Endothelial cell (in vitro differentiated cells): Measurements from ENCODE around the gene NIFK. TPM values are rescaled to one million over a fixed set of nuclear protein-coding genes. Genes with fewer than 3 reads are reported as not detected.

ENCODE experiments used
- DNase-seq: peaks from one replicate; pipeline ENCODE4 v3.0.0; 2021; ENCODE audit warnings: low spot score
- H3K27ac Mint-ChIP-seq: one replicate; pipeline ENCODE4 v1.8.0; 2021; ENCODE audit warnings: mixed read lengths, inconsistent platforms; ENCODE audit not compliant: unreplicated experiment
- H3K27me3 Mint-ChIP-seq: one replicate; pipeline ENCODE4 v1.8.0; 2021; ENCODE audit warnings: mild to moderate bottlenecking, moderate library complexity, mixed read lengths, inconsistent platforms; ENCODE audit not compliant: unreplicated experiment
- H3K36me3 Mint-ChIP-seq: one replicate; pipeline ENCODE4 v1.8.0; 2021; ENCODE audit warnings: mild to moderate bottlenecking, low read depth, mixed read lengths, inconsistent platforms; ENCODE audit not compliant: unreplicated experiment
- H3K4me1 Mint-ChIP-seq: one replicate; pipeline ENCODE4 v1.8.0; 2021; ENCODE audit warnings: mild to moderate bottlenecking, mixed read lengths, inconsistent platforms; ENCODE audit not compliant: unreplicated experiment
- H3K4me3 Mint-ChIP-seq: one replicate; pipeline ENCODE4 v1.8.0; 2021; ENCODE audit warnings: mild to moderate bottlenecking, mixed read lengths, inconsistent platforms; ENCODE audit not compliant: unreplicated experiment
- H3K9me3 Mint-ChIP-seq: one replicate; pipeline ENCODE4 v1.8.0; 2021; ENCODE audit warnings: mixed read lengths, inconsistent platforms; ENCODE audit not compliant: unreplicated experiment
- total RNA-seq: library from RNA; stranded (reverse); fragmentation: NEBNext Ultra II Directional; extraction: Animal tissue kit (Norgen Biotek cat#: 25700); gene quantifications from one replicate; pipeline ENCODE4 v1.2.1, GENCODE V29; 2021; ENCODE audit not compliant: unreplicated experiment
- TF ChIP-seq, protein P1 (sequence below): fragments of 200-600 bp; sonication (generic); IDR thresholded peaks from one replicate; pipeline ENCODE4 v1.5.0; 2021; ENCODE audit warnings: antibody characterized with exemption; ENCODE audit not compliant: unreplicated experiment

NIFK gene
- total RNA-seq, 1 donor from 2014 or later: 153 TPM

DNA sequence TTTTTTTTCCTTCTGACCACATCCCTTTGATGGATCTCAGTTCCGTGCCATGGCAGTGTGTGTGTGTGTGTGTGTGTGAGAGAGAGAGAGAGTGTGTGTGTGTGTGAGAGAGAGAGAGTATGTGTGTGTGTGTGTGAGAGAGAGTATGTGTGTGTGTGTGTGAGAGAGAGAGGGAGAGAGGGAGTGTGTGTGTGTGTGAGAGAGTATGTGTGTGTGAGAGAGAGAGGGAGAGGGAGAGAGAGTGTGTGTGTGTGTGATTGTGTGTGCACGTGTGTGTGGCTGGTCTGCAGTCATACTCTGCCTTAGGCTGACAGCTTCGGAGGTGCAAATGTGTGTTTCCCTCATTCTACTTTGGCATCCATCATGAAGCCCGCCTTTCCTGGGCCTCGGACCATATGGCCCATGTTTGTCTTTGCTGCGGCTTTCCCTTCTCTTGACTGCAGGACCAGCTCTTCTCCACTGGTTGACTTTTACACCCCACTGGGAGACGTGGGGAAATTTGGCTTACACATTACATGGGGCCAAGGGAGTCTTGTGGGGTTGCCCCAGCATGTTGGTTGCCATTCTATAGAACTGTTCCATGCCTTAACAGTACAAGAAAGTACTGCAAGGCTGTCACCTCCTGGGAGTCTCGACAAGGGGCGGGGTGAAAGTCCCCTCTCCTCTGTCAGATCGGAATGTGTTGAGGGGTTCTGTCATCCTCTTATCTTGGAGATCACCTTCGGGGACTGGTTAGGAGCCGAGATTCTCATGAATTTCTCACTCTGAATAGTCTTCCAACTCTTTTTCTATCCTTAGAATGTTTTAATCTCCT, 40.4 kb upstream of the NIFK start:
- TF ChIP-seq, protein P1, sequence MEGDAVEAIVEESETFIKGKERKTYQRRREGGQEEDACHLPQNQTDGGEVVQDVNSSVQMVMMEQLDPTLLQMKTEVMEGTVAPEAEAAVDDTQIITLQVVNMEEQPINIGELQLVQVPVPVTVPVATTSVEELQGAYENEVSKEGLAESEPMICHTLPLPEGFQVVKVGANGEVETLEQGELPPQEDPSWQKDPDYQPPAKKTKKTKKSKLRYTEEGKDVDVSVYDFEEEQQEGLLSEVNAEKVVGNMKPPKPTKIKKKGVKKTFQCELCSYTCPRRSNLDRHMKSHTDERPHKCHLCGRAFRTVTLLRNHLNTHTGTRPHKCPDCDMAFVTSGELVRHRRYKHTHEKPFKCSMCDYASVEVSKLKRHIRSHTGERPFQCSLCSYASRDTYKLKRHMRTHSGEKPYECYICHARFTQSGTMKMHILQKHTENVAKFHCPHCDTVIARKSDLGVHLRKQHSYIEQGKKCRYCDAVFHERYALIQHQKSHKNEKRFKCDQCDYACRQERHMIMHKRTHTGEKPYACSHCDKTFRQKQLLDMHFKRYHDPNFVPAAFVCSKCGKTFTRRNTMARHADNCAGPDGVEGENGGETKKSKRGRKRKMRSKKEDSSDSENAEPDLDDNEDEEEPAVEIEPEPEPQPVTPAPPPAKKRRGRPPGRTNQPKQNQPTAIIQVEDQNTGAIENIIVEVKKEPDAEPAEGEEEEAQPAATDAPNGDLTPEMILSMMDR: no peak
- H3K4me1 Mint-ChIP-seq: peaks cover 27% of the 10 kb centered on the region
- no peak overlapping the region for H3K4me3 Mint-ChIP-seq
- H3K9me3 Mint-ChIP-seq: no peaks in the 10 kb centered on the region
- H3K27me3 Mint-ChIP-seq: peaks cover 4% of the 10 kb centered on the region
- H3K27ac Mint-ChIP-seq: peak overlapping the region; percentile 4
- peaks cover 7% of the 10 kb centered on the region for H3K36me3 Mint-ChIP-seq
- DNase-seq: no peak

DNA sequence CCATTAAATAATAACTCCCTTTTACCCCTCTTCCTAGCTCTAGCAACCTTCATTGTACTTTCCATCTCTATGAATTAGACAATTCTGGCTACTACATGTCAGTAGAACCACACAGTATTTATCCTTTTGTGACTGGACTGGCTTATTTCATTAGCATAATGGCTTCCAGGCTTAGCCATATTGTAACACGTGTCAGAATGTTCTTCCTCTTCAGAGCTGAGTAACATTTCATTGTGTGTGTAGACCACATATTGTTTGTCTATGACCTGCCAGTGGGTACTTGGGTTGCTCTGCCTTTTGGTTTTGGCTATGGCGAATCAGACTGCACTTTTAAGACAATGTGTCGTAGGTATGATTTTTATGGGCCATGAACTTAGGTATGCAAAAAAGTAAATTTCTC, 39.7 kb upstream of the NIFK start:
- Mint-ChIP-seq H3K9me3 (no peaks in the 10 kb centered on the region), H3K27ac (no peak overlapping the region), H3K4me1 (peaks cover 34% of the 10 kb centered on the region), H3K27me3 (peaks cover 5% of the 10 kb centered on the region), H3K36me3 (peaks cover 7% of the 10 kb centered on the region), H3K4me3 (no peak overlapping the region)
- TF ChIP-seq, protein P1: no peak
- DNase-seq: no peak

DNA sequence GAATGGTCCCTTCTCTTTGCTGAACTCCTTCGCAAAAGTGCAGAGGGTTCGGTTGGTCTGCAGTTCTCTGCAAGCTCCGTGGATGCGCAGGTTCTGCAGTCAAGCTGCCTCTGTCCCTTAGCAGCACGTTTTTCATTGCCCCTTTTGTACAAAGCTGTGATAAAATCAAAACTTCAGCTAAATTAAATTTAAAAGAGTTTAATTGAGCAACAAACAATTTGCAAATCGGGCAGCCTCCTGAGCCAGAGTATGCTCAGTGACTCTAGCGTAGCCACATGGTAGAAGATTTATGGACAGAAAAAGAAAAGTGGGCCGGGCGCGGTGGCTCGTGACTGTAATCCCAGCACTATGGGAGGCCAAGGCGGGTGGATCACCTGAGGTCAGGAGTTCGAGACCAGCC, 37.6 kb upstream of the NIFK start:
- Mint-ChIP-seq H3K27ac (no peak overlapping the region), H3K9me3 (no peaks in the 10 kb centered on the region), H3K4me1 (peaks cover 37% of the 10 kb centered on the region), H3K36me3 (peaks cover 15% of the 10 kb centered on the region), H3K4me3 (no peak overlapping the region), H3K27me3 (peaks cover 7% of the 10 kb centered on the region)
- TF ChIP-seq, protein P1: no peak
- no peak for DNase-seq

DNA sequence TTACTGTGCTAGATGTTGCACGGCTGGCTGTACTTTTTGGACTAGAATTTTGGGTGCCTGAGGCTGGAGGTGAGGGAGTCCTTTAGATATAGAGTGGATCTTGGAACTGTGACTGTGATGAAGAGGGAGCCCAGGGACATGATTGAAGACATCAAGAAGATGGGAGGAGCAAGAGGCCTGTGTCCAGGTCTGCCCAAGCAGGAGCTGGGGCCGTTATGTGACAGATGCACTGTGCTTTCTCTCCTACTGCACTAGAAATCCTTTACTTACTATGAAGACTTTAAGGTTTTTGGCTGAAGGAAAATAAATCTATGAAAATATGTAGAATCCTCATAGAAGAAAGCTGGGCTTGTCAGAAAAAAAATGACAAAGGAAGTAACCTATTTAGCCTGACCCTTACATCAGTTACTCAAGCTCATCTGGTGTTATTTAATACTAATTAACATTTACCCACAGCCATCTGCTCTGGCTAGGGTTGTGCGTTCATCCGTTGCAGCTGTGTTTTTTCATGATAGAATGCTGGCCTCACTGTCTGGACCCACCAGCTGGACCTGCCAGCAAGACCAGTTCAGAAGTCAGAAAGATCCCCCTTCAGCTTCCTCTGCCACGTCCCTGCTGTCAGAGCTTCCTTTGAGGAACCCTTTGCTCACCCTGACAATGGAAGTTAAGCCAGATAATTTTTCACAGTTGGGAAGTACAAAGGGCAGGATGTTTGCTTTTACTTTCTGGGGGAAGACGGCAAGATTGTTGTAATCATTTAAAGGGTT, 35.5 kb upstream of the NIFK start:
- peak; percentile 36 for DNase-seq

More for the DNA sequence above, 35.5 kb upstream of the NIFK start:
- Mint-ChIP-seq H3K4me1 (peaks cover 50% of the 10 kb centered on the region), H3K9me3 (no peaks in the 10 kb centered on the region), H3K4me3 (peak overlapping the region; percentile 40), H3K36me3 (peaks cover 32% of the 10 kb centered on the region), H3K27me3 (peaks cover 5% of the 10 kb centered on the region), H3K27ac (peak overlapping the region; percentile 89)
- TF ChIP-seq, protein P1: no peak
